HG03175 (cell line): ENCODE data around the gene AMIGO3.
A peak's percentile ranks its signal among the peaks of the same experiment; 100 is the strongest.
"Not testable (repeated sequence)": the region's sequence is repeated elsewhere in the genome, so short reads cannot be mapped to it uniquely, and the experiment has no call there.

ENCODE experiments used
- ATAC-seq: cut with Tn5 transposase; IDR thresholded peaks from one replicate; pipeline ENCODE4 v1.9.1; 2021; ENCODE audit warnings: mild to moderate bottlenecking, moderate library complexity; ENCODE audit not compliant: unreplicated experiment

Gene AMIGO3

GRCh38 chr3:49719214-49719884 is at the start of gene AMIGO3:
TSS of gene AMIGO3 (minus strand) at chr3:49719684. CDS start at chr3:49719465, 219 bp downstream.
- ATAC-seq, result peak; percentile 56

- ATAC-seq, result no peak
These were observed 44.5 kb upstream of the AMIGO3 start for GRCh38 chr3:49763981-49764380.

- ATAC-seq, result no peak
These were observed 42.2 kb upstream of the AMIGO3 start for GRCh38 chr3:49761661-49762060.

GRCh38 chr3:49759226-49759625 is 39.7 kb upstream of the AMIGO3 start:
- ATAC-seq, result no peak

- no peak for ATAC-seq
These were observed 37.7 kb upstream of the AMIGO3 start for GRCh38 chr3:49757197-49757596.

GRCh38 chr3:49756036-49756435 is 36.6 kb upstream of the AMIGO3 start:
- ATAC-seq, result no peak

GRCh38 chr3:49754536-49754935 is 35.1 kb upstream of the AMIGO3 start:
- ATAC-seq, result no peak

- no peak for ATAC-seq
These were observed 32.0 kb upstream of the AMIGO3 start for GRCh38 chr3:49751501-49751900.

GRCh38 chr3:49750056-49750455 is 30.6 kb upstream of the AMIGO3 start:
- no peak for ATAC-seq

GRCh38 chr3:49748874-49749273 is 29.4 kb upstream of the AMIGO3 start:
- not testable (repeated sequence) for ATAC-seq

GRCh38 chr3:49747792-49748480 is 28.5 kb upstream of the AMIGO3 start:
- ATAC-seq, result no peak

GRCh38 chr3:49745986-49746385 is 26.5 kb upstream of the AMIGO3 start:
- no peak for ATAC-seq

GRCh38 chr3:49740427-49740826 is 20.9 kb upstream of the AMIGO3 start:
- ATAC-seq, result no peak

- ATAC-seq, result no peak
These were observed 18.7 kb upstream of the AMIGO3 start for GRCh38 chr3:49738067-49738713.

GRCh38 chr3:49734752-49735151 is 15.3 kb upstream of the AMIGO3 start:
- no peak for ATAC-seq

- ATAC-seq, result no peak
These were observed 14.1 kb upstream of the AMIGO3 start for GRCh38 chr3:49733551-49733950.

GRCh38 chr3:49732597-49732996 is 13.1 kb upstream of the AMIGO3 start:
- no peak for ATAC-seq

GRCh38 chr3:49729966-49730609 is 10.6 kb upstream of the AMIGO3 start:
- ATAC-seq, result no peak

- no peak for ATAC-seq
These were observed 8.5 kb upstream of the AMIGO3 start for GRCh38 chr3:49727924-49728361.

GRCh38 chr3:49727154-49727923 is 7.9 kb upstream of the AMIGO3 start:
- no peak for ATAC-seq
